ENCODE data around the gene RIC3.

- TF ChIP-seq POLR2A (IDR thresholded peaks at IDR 0.05) (no peak), CTCF (IDR thresholded peaks at IDR 0.05 in 4 of 5, conservative IDR thresholded peaks at IDR 0.05 in 1 of 5) (no peak)
Observed at GRCh38 chr11:8109675-8110074, 59.1 kb downstream of the RIC3 start.

Measured in gastrocnemius medialis (tissue), 4 donors.